ENCODE data around the gene TBC1D21.

Gene TBC1D21

DNA sequence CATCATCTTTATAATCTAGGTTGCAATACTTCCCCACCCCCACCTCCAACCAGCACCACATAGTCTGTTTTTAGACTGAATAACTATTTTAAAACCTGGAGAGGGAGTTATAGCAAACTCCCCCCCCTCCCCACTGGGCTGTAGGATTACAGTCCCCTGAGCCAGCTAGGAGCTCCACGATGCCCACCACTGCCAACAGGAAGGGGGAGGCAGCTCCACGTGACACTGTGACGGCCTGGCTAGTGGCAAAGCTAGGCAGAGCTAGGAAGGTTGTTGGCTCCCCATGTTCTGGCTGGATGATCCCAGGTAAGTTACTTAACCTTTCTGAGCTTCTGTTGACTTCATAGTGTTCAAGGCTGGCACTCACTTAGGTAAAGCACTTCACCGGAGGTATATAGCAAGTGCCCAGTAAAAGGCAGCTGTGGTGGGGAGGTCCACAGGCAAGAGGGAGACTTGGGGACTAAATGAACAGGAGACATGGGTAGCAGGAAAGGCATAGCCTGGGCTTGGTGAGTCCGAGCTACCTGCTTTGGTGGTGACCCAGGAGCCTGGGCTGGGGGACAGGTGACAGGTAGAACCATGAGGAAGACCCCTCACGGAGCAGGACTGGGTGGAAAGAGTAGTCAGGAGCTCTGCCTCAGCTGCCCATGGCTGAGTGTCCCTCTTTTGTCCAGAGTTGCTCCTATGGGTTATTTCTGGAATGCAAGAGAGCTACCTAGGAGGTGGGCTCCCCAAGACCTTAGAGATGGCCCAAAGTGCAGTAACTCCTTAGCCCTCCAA is 4.0 kb upstream of the TBC1D21 start:
- Mint-ChIP-seq H3K27me3 (ENCODE audit: low read depth) (peaks cover 57% of the 10 kb centered on the region), H3K9me3 (no peaks in the 10 kb centered on the region), H3K4me1 (ENCODE audit: low read depth) (no peaks in the 10 kb centered on the region), H3K27ac (no peak overlapping the region), H3K36me3 (ENCODE audit: low read depth) (no peaks in the 10 kb centered on the region), H3K4me3 (no peak overlapping the region)

DNA sequence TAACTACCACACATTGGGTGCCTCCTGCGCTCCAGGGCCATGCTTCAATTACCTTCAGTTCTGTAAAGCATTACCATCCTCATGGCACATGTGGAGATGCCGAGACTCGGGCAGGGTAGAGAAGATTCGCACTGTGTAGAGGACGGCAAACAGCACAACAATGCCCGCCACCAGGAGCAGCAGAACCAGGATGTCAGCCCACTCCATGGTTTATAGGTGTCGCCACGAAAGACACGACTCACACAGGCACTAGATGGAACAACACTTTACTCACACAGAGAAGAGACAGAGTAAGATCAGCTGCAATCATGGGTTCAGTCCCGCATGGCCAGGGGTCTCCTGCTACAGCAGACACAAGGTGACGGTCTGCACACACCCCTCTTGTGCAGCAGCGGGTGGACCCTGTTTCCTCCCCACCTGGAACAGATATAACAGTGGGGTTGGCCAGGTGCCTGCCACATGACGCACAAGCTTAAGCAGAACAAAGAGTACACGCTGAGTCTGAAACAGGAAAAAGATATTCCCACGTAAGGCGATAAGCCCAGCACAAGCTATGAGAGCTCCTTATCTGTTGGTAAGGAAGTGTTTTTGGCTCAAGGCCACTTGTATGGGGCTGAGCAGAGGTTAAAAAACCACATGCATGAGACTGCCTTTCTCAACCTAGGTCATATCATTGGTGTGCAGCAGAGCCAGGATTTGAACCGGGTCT is 2.5 kb upstream of the TBC1D21 start:
- no peaks in the 10 kb centered on the region for H3K36me3 Mint-ChIP-seq (ENCODE audit: low read depth)
- no peaks in the 10 kb centered on the region for H3K9me3 Mint-ChIP-seq
- peaks cover 54% of the 10 kb centered on the region for H3K27me3 Mint-ChIP-seq (ENCODE audit: low read depth)
- no peak overlapping the region for H3K4me3 Mint-ChIP-seq
- H3K27ac Mint-ChIP-seq = no peak overlapping the region
- no peaks in the 10 kb centered on the region for H3K4me1 Mint-ChIP-seq (ENCODE audit: low read depth)

DNA sequence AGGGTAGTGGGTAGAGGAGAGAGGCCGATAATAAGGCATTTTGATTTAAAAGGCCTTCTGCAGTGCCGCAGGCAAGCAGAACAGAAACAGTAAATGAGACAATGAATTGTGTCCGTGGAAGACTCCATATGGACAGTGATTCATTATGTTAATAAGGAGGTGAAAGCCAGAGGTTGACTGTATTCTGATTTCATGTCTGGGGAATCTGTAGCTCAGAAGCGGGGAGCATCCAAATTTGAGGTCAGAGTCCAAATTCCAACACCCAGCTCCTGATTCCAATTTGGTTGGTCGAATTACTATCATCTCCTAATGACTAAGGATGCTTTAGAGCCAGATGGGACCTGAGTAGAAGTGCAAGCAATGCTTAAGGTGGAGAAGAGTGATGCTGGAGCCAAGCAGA is 1.0 kb upstream of the TBC1D21 start:
- H3K9me3 Mint-ChIP-seq = no peaks in the 10 kb centered on the region
- H3K36me3 Mint-ChIP-seq (ENCODE audit: low read depth) = no peaks in the 10 kb centered on the region
- H3K4me1 Mint-ChIP-seq (ENCODE audit: low read depth) = no peaks in the 10 kb centered on the region
- no peak overlapping the region for H3K4me3 Mint-ChIP-seq
- peaks cover 53% of the 10 kb centered on the region for H3K27me3 Mint-ChIP-seq (ENCODE audit: low read depth)
- no peak overlapping the region for H3K27ac Mint-ChIP-seq

DNA sequence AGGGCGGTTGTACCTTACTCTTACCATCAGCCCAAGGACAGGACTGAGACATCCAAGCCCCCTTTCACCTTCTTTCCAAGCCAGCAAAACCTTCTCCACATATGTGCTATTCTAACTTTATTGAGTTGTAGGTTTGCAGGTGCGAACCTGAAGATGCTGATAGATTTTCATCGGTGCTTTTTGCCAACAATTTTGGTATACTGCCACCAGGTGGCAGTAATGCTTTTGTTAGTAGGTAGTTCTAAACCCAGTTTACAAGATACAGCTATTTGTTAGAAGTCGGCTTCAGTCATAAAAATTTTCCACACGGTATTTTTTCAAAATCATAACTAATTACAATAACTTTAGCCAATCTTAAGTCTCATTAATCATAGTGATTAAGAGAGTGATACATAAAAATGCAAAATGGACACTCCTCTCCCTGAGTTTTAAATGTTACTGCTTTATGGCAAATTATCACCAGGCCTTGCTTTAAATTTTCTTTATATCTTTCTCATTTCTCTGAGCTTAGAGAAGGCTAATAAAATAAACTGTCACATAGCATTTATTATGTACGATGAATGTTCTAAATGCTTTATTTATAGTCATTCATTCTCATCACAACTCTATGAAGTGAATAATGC is 636 bp downstream of the TBC1D21 start:
- Mint-ChIP-seq H3K4me3 (no peak overlapping the region), H3K27me3 (ENCODE audit: low read depth) (peaks cover 52% of the 10 kb centered on the region), H3K36me3 (ENCODE audit: low read depth) (no peaks in the 10 kb centered on the region), H3K27ac (no peak overlapping the region), H3K9me3 (no peaks in the 10 kb centered on the region), H3K4me1 (ENCODE audit: low read depth) (no peaks in the 10 kb centered on the region)

DNA sequence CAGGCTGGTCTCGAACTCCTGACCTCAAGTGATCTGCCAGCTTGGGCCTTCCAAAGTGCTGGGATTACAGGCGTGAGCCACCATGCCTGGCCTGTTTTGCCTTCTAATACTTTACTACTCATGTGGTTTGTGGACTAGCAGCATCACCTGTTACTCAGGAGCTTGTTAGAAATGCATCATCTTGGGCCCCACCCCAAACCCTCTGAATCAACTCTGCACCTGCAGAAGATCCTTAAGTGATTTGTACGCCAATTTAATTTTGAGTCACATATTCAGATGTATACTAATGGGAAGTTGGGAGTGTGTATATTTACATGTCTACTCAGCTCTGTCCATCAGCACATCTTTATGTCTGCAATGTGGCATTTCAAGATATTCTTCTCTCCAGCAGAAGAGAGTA is 6.1 kb downstream of the TBC1D21 start:
- Mint-ChIP-seq H3K9me3 (no peaks in the 10 kb centered on the region), H3K27me3 (ENCODE audit: low read depth) (peaks cover 22% of the 10 kb centered on the region), H3K27ac (no peak overlapping the region), H3K36me3 (ENCODE audit: low read depth) (no peaks in the 10 kb centered on the region), H3K4me1 (ENCODE audit: low read depth) (no peaks in the 10 kb centered on the region), H3K4me3 (no peak overlapping the region)

DNA sequence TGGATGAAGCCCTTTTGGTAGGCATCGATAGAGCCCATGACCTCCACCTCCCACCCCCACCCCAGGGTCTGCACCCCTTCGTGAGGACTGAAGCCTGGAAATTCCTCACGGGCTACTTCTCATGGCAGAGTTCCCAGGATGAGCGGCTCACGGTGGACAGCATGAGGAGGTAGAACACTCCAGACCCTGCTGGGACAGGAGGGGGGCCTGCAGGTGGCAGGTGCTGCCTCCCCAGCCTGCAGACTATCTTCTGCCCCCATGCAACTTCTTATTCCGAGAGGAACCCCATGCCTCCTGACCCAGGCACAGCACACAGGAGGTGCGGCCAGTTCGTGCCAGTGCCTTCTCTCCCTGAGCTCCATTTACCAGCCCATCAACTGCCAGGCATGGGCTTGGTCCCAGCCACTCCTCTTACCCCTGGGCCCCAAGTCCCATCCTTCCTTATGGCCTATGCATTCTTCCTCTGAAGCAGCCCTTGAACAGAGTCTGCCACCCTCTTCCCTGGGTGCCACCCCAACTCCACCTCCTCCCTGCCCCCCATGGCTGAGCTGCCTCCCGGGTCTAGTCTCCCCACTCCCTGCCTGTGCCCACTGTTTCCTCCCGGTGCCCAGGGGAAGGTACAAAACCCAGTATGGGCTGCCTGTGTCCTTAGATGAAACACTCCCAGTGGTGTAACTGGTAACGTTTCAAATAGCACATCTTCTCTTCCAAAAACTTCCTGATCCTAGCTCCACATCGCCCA is 8.4 kb downstream of the TBC1D21 start:
- H3K27ac Mint-ChIP-seq = no peak overlapping the region
- no peak overlapping the region for H3K4me3 Mint-ChIP-seq
- H3K9me3 Mint-ChIP-seq = no peaks in the 10 kb centered on the region
- no peaks in the 10 kb centered on the region for H3K4me1 Mint-ChIP-seq (ENCODE audit: low read depth)
- H3K36me3 Mint-ChIP-seq (ENCODE audit: low read depth) = no peaks in the 10 kb centered on the region
- peaks cover 9% of the 10 kb centered on the region for H3K27me3 Mint-ChIP-seq (ENCODE audit: low read depth)

DNA sequence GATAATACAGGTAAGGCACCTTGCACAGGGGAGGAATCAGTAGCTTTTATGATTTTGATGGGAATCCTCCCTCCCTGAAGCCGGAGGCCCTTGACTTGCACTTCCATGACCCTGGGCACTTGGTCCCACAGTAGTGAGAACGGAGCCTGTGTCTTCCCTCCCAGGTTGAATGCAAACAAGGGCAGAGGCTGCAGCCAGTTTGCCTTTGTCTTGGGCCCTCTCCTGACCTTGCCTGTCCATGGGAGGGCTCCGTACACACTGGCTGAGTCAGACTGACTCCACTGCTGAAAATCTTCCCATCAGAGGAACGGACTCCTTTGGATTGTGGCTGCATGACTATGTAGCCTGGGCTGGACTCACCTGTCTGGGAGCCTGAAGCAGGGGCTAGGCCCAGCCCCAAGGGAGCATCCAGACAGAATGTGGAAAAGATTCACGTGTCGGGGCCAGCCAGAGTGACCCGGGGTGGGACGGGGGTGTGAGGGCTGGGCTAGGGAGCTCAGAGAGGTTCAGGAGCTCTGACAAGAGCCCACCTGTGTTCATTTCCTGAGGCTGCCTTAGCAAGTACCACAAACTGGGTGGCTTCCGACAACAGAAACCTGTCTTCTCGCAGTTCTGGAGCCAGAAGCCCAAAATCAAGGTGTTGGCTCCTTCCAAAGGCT is 9.5 kb downstream of the TBC1D21 start:
- H3K27me3 Mint-ChIP-seq (ENCODE audit: low read depth) = peaks cover 6% of the 10 kb centered on the region
- H3K36me3 Mint-ChIP-seq (ENCODE audit: low read depth) = no peaks in the 10 kb centered on the region
- H3K4me1 Mint-ChIP-seq (ENCODE audit: low read depth) = no peaks in the 10 kb centered on the region
- H3K4me3 Mint-ChIP-seq = no peak overlapping the region
- H3K27ac Mint-ChIP-seq = no peak overlapping the region
- H3K9me3 Mint-ChIP-seq = no peaks in the 10 kb centered on the region

DNA sequence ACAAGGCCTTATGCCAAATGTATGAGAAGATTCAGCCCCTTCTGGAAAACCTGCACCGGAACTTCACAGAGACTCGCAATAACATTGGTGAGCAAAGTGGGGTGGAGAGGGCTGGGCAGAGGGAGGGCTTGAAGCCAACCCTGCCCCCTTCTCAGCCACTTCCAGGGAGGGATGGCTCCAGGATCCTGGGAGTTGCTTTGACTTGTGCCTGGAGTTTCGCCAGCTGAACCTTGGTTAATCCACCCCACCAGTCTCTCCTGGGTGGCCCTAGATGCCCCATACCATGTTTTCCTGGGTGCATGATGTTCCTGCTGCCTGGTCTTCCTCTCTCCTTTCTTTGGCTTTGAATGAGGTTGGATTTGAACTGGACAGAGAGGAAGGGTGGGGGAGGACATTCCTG is 10.8 kb downstream of the TBC1D21 start:
- peaks cover 11% of the 10 kb centered on the region for H3K27me3 Mint-ChIP-seq (ENCODE audit: low read depth)
- H3K9me3 Mint-ChIP-seq = no peaks in the 10 kb centered on the region
- no peaks in the 10 kb centered on the region for H3K36me3 Mint-ChIP-seq (ENCODE audit: low read depth)
- no peak overlapping the region for H3K27ac Mint-ChIP-seq
- no peaks in the 10 kb centered on the region for H3K4me1 Mint-ChIP-seq (ENCODE audit: low read depth)
- H3K4me3 Mint-ChIP-seq = no peak overlapping the region

DNA sequence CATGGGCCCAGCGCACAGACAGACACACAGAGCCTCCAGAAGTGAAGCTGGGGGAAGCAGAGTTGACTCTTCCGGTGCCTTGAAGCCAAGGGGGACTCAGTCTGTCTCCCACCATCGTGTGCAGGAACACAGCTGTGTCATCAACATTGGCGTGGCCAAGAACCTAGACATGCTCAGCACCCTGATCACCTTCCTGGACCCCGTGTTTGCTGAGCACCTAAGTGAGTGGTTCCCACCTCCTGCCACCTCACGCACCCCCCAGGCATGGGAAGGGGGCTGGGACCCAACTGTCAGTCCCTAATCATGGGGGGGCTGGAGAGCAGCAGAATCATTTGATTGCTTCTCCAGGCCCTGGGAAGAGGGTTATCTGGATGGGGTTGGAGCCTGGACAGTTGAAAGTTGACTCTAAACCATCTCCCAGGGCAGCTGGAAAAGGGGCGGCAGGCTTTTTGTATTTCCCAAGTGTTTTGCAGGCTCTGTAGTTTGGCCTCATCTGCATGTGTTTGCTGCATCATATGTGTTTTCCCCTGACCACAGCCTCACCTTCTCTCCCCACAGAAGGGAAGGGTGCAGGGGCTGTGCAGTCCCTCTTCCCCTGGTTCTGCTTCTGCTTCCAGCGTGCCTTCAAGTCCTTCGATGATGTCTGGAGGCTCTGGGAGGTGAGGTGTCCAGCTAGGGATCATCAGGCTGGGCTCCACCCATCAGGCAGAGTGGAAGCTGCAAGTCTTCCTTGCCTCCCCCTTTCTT is 12.8 kb downstream of the TBC1D21 start:
- no peaks in the 10 kb centered on the region for H3K36me3 Mint-ChIP-seq (ENCODE audit: low read depth)
- peaks cover 19% of the 10 kb centered on the region for H3K27me3 Mint-ChIP-seq (ENCODE audit: low read depth)
- no peaks in the 10 kb centered on the region for H3K9me3 Mint-ChIP-seq
- H3K4me1 Mint-ChIP-seq (ENCODE audit: low read depth) = no peaks in the 10 kb centered on the region
- no peak overlapping the region for H3K27ac Mint-ChIP-seq
- no peak overlapping the region for H3K4me3 Mint-ChIP-seq

DNA sequence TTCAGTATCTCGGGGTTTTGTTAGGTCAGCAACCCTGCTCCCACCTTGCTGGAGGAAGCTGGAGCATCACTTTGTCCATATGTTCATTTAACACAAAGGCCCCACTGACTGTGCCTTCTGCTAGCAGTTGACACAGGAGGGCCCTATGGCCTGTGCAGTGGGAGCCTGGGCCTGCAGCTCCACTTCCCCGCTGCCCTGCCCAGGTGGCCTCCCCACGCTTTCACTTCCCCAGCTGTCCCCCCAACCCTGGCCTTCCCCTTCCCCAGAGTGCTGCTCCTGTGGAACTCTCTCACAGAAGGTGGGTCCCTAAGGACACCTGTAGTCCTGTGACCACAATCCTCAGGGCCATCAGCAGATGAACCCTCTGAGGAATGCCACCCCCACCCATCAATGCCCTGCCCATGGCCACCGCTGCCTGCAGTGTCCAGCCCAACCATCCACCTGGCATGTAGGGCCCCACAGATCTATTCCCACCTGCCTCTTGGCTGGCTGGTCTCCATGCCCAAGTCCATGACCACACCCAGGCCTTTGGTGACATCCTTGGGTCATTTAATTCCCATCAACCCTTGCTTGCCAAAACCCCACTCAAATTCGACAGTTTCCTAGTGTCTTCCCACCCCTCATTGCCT is 13.5 kb downstream of the TBC1D21 start:
- no peaks in the 10 kb centered on the region for H3K9me3 Mint-ChIP-seq
- H3K4me1 Mint-ChIP-seq (ENCODE audit: low read depth) = no peaks in the 10 kb centered on the region
- H3K27me3 Mint-ChIP-seq (ENCODE audit: low read depth) = peaks cover 19% of the 10 kb centered on the region
- no peak overlapping the region for H3K4me3 Mint-ChIP-seq
- no peaks in the 10 kb centered on the region for H3K36me3 Mint-ChIP-seq (ENCODE audit: low read depth)
- no peak overlapping the region for H3K27ac Mint-ChIP-seq

DNA sequence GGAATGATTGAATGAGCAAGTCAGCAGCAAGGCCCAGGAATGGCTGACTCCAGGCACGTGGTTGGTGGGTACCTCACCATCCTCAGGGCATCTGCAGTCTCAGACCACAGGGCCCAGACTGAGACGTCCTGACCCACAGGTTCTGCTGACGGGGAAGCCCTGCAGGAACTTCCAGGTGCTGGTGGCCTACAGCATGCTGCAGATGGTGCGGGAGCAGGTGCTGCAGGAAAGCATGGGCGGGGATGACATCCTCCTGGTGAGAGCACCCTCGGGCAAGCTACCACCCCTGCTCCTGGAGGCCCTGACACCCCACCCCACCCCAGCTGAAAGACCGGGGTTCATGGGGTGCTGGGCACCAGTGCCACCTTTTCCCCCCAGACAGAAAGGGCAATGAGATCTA is 14.1 kb downstream of the TBC1D21 start:
- Mint-ChIP-seq H3K4me3 (no peak overlapping the region), H3K27me3 (ENCODE audit: low read depth) (peaks cover 14% of the 10 kb centered on the region), H3K4me1 (ENCODE audit: low read depth) (no peaks in the 10 kb centered on the region), H3K27ac (no peak overlapping the region), H3K36me3 (ENCODE audit: low read depth) (no peaks in the 10 kb centered on the region), H3K9me3 (no peaks in the 10 kb centered on the region)

DNA sequence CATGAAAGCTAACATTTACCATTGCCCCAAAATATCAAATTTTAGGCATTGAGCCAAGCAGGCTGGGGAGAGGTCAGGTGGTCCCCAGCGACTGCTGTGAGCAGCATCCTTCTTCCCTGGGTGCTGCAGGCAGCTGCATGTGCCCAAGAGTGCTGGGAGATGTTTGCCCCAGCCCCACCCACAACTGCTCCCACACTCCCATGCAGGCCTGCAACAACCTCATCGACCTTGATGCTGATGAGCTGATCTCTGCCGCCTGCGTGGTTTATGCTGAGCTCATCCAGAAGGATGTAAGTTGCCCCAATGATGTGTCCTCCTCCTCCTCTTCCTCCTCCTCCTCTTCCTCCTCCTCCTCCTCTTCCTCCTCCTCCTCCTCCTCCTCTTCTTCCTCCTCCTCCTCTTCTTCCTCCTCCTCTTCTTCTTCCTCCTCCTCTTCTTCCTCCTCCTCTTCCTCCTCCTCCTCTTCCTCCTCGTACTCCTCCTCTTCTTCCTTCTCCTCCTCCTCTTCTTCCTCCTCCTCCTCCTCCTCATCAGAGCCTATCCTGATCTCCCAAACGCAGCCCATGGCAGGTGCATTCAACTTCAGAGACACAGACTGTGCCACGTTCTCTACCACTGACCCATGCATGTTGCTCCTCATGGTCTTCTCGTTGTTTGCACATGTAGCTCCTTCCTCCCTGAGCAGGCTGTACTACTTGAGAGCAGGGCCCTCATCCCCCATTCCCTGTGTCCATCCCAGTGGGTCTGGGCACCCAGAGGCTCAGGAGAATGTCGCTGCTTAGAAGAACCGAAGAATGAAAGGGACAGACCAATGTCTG is 15.1 kb downstream of the TBC1D21 start:
- no peak overlapping the region for H3K27ac Mint-ChIP-seq
- H3K9me3 Mint-ChIP-seq = no peaks in the 10 kb centered on the region
- no peak overlapping the region for H3K4me3 Mint-ChIP-seq
- peaks cover 14% of the 10 kb centered on the region for H3K27me3 Mint-ChIP-seq (ENCODE audit: low read depth)
- no peaks in the 10 kb centered on the region for H3K36me3 Mint-ChIP-seq (ENCODE audit: low read depth)
- H3K4me1 Mint-ChIP-seq (ENCODE audit: low read depth) = no peaks in the 10 kb centered on the region
